Activated CD4-positive, alpha-beta T cell treated with anti-CD3 and anti-CD28 coated beads, Interleukin-2, amount 50 U/mL, for 48 hours (primary cell): Measurements from ENCODE around the gene TTLL12.
A peak's percentile ranks its signal among the peaks of the same experiment; 100 is the strongest.
"Not testable (repeated sequence)": the region's sequence is repeated elsewhere in the genome, so short reads cannot be mapped to it uniquely, and the experiment has no call there.

Source experiments
- DNase-seq, 2 experiments: peaks; one replicate each; pipeline ENCODE4 v3.0.0-alpha.2; 2020

The TTLL12 gene

DNA sequence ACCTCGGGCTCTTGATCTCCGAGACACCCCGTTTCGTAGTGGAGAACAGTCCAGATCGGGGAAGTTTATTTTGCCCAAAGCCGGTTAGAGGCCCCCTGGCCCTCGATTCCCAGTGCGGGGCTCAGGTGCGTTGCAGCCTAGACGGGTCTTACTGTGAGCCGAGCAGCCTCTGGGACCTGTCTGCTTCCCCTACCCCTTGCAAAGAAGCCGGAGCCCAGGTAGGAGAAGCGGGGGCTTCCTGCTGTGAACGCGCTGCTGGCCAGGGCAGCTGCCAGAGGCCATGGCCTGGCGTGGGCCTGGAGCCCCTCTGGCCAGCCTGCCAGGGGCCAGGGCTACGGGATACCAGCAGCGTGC lies 35.0 kb downstream of the TTLL12 start:
- peak; percentile 21 to 24 for DNase-seq

DNA sequence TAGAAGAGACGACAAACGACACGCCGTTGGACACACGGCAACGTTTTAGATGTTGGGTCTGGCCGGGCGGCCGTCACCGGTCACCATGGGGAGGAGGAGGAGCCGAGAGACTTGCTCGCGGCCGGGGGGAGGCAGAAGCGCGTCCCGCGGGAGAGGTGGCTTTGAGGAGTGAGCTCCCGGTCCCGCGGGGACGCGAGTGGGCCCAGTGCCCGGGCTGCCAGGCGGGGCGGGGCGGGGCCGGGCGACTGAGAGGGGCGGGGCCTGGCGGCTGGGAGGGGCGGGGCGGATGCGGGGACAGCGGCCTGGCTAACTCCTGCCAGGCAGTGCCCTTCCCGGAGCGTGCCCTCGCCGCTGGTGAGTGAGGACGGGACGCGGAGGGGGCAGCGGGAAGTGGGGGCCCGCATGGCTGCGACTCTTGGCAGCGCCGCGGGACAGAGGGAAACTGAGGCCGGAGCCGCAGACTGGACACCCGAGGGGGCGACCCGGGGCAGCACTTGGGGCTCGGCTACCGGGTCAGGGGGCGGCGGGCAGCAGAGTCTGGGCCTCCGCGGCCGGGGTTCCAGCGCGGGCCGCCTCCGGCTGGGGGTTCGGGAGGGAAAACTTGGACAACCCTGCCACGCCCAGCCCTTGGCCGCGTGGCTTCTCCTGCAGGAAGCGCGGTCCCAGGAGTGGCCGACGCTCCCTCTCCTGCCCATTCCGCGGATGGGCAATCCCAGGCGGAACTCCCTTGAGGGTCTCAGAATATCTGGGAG lies 35.5 kb downstream of the TTLL12 start, which contains the start of gene TSPO:
Gene TSPO (plus strand): TSS at position 309 of the 752 bp plus-strand sequence. CDS start 7,680 bp downstream, outside the sequence.
- peak; percentile 66 to 69 for DNase-seq

DNA sequence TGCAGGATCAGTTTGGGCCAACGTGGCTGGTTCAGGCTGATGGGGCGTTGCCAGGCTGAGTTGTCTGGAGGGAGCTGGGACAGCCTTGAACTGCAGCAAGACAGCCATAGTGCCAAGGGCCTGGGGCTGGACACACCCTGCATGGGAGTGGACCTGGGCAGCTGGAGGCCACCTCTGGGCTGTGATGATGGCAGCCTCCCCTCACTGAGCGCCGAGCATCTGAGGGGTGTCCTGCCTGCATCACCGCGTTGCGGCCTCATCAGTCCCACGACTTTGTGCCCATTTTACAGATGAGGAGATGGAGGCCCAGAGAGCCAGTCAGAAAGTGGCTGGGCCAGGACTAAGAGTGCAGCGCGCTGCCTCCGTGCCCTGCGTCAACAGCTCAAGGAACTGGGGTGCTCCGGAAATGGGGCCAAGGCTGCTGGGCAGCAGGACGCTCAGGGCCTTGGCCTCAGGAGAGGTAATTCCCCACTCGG lies 36.2 kb downstream of the TTLL12 start:
- no peak for DNase-seq

DNA sequence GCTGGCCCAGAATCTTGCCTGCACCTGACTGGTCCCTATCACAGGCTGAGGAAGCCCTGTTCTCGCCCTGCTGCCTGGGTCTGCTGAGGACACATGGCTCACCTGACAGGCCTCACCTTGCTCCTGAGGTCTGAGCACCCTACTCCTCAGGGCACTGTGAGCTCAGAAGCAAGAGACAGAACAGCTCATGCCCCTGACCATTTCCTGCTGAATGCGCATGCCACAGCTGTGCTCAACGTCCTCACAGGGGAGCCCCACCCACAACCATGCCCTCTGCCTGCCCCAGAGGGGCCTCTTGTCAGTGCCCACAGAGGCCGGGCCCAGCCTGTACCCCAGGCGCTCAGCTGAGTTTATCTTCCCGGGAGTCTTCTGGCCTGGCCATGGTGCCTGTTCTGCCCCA lies 38.4 kb downstream of the TTLL12 start:
- DNase-seq, result no peak

DNA sequence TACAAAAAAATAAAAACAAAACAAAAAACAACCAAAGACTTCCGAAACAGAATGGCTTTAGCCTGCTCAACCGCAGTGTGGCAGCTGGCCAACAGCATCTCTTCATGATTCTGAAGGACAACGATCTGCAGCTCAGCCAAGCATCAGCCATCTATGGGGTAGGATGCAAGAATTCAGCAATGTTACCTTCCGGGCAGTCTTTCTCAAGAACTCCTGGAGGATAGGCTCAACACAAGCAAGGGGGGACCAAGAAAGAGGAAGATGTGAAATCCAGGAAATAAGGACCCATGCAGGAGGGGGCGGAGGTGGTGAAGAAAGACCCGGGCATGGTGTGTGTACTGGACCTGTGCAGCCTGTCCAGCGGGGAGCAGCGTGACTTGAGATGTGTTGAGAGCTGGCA lies 39.1 kb downstream of the TTLL12 start:
- DNase-seq, result no peak

DNA sequence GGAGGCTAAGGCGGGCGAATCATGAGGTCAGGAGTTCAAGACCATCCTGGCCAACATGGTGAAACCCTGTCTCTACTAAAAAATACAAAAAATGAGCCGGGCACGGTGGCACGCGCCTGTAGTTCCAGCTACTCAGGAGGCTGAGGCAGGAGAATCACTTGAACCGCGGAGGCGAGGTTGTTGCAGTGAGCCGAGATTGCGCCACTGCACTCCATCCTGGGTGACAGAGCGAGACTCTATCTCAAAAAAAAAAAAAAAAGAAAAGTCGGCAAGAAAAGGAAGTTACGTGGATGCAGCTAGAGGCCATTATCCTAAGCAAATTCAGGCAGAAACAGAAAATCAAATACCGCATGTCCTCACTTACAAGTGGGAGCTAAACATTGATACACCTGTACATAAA lies 40.6 kb downstream of the TTLL12 start:
- DNase-seq, result not testable (repeated sequence)

DNA sequence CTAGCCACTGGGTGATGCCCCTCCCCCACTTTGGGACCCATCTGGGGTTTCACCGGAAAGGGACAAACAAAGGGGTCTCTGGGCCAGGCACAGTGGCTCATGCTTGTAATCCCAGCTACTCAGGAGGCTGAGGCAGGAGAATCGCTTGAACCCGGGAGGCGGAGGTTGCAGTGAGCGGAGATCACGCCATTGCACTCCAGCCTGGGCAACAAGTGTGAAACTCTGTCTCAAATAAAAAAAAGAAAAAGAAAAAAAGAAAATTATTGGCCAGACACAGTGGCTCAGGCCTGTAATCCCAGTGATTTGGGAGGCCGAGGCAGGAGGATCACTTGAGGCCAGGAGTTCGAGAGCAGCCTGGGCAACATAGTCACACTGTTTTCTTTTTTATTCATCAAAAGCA lies 41.6 kb downstream of the TTLL12 start:
- DNase-seq, result not testable (repeated sequence)

DNA sequence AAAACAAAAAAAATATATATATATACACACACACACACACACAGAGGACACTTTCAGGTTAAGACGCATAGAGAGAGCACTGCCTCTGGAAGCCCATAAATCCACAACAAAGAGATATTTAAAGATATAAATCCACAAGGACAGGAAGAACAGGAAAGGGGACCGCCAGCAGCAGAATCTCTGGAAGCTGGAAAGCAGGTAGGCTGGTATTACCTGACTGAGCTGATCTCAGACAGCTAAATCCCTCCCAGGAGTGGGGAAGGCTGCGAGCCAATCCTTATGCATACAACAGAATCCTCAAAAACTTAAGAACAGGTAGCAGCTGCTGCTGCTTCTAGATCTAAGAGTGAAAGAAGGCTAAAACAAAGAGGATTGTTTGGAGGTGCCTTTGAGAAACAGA lies 42.0 kb downstream of the TTLL12 start:
- DNase-seq, result no peak

DNA sequence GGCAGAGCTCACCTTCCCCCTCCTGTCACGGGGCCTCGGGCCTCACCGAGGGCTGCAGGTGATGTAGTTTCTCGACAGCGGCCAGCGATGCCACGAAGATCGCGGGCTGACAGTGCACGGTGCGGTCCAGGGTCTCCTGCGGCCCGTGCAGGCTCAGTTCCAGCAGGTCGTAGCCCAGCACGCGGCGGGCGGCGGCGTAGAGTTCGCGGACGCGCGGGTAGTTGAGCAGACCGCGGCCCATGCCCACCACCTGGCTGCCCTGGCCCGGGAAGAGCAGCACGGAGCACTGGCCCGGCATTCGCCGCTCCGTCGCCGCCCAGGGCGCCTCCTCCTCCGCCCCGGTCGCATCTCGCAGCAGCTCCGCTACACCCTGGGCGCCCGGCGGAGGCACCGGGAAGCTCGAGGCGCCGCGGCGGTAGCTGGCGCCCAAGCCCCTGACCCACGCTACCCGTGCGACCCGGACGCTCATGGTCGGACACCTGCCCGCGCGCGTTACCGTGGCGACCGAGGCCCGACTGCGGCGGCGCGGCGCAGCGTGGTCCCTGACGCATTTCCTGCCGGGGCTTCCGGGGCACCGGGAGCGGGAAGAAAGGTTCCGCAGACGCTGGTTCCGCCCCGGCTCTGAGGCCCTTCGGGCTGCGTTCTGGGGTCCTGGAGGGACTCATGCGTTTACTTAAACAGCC lies 43.9 kb downstream of the TTLL12 start, which contains the start of gene MCAT:
Gene MCAT (minus strand): TSS at position 519 of the 683 bp plus-strand sequence. CDS start 50 bp downstream, at position 469.
- peak; percentile 82 to 87 for DNase-seq

DNA sequence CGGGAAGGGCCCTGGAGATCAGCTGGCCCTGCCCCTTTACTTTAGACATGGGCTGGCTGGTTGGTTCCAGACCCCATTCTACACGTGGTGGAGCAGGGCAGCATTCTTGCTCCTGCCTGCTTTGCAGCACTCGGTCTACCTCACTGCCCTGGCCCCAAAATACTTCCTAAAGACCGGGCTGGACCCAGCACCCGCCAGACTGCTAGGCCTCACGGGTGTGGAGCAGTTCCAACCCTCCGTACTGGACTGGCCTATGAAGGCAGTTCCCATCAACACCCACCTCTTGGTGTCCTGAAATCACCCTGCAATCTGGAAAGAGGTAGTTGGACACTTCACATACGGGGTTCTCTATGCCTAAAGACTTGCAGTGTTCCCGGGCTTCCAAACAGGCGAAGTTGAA lies 50.1 kb downstream of the TTLL12 start:
- DNase-seq, result no peak

DNA sequence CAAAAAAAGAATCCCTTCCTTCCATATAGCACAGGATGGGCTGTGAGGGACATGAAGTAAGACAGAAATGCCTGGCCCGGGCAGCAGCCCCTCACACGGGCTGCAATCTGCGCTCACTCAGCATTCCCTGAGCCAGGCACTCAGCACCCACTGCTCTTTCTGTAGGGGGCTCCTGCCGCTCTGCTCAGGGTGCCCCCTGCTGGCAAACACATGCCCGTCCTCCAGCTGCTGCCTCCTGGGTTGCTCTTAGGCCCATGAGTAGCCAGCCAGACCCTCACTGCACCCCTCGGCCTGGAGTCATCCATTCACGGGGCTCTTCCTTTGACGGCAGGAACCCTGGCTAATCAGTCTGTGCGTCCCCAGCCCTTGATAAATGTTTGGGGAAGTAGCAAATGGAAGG lies 50.7 kb downstream of the TTLL12 start:
- peak; percentile 29 to 33 for DNase-seq

DNA sequence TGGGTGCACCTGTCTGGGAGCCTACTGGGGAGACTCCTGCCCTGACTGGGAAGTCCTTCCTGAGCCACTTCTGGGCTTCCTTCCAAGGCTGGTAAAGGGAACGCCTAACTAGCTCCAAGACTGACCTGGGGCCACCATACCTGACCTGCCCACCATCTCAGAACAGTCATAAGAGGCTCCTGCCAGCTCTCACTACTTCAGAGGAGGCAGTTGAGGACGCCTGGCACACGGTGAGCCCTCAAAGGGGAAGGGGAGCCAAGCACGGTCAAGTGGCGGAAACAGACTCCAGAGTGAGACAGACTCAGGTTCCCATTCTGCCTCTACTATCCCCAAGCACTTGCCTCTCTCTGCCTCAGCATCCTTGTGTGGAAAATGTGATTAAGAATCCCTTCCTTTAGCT lies 51.4 kb downstream of the TTLL12 start:
- no peak for DNase-seq

DNA sequence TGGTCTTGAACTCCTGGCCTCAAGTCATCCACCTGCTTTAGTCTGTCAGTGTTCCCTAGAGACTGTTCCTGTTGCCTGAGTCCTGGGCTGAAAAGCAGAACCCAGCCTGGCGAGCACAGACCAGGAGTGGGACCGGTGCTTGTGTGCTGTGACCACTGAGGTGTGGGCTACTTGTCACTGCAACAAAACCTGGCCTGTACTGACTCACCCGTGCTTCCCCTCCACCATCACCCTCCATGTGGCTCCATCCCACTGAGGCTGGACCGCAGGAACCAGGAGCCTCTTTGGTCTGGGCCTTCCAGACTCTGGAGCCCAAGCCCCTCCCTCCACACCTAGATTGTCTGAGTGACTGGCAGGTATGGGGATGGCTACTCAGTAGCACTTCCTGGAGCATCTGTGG lies 52.4 kb downstream of the TTLL12 start:
- no peak for DNase-seq

DNA sequence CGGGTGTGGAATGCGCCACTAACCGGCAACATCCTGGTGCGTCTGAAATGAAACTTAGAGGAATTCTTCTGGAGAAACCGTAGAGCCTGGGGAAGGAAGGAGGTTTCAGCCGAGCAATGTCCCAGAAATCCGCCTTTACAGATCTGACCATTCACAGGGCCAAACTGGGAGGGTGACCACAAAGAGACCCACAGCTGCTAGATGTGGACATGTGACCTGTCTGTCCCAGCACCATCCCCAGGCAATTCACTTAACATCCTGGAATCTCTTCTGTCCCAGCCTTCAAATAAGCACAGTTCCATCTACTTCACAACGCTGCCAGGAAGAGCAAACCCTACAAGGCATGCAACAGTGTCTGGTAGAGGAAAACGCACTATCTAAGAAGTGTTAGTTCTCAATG lies 53.5 kb downstream of the TTLL12 start:
- no peak for DNase-seq

DNA sequence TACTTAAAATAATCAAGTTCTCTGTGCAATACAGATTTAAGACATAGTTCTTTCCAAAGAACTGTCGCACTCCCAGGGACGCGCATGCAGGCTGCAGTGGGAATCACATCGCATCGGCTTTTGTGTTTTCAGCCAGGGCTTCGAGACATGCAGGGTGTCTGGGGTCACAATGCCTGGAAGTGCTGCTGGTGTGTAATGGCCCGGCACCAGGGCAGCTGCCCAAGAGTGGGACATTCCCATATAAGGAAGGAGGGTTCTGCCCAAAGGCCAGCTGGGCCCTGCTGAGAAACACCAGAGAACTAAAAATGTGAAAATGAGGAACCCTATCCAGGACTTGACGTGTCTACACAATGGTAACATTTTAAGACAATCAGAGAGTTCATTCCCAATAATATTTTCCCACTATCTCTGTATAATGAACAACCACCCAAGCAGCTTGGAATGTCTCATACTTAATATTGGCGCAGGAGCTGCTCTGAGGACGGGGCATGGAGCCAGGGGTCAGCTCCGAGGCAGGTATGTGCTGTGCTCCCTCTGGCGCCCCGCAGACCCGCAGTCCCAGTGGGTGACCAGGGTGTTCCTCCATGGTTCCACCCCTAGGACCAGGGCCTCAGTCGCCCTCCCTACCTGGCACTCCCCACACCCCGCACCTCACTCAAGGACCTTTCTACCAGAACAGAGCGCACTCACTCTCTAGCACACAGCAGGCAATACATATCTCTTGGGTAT lies 55.0 kb downstream of the TTLL12 start:
- no peak for DNase-seq

DNA sequence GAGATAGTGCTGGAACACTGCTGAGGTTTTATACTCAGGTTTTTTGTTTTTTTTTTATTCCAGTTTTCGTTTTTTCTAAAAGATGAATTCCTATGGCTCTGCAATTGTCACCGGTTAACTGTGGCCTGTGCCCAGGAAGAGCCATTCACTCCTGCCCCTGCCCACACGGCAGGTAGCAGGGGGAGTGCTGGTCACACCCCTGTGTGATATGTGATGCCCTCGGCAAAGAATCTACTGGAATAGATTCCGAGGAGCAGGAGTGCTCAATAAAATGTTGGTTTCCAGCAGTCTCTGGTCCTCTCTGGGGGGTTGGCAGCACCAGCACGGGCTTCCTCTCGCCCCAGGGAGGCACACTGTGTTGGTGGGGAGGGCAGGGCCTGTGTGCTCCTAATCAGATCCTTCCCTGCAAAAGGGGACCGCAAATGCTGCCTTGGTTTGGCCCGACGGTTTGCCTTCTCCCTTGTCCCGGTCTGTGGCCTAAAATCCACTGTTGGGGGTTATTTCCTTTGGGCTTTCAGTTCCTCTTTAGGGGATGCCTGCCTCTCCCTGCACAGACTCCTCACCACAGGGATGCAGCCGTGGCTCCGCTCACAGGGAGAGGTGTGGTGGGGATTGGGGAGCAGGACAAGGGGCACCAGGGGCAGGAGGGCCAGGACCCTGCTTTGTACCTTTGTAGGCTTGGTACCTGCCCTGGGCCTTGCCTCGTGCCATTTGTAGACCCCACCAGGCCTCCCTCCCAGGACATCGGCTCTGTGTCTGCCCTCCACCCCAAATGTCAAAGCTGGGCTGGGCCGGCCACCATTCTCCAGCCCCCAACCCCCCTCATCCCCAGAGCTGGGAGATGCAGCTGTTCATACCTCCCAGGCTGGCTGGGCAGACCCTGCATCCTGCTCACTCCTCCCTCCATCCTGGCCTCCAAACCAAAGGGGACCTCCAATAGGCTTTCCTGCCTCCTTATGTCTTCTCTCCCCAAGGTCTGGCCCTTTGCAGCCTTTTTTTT lies 57.2 kb downstream of the TTLL12 start:
- no peak for DNase-seq

DNA sequence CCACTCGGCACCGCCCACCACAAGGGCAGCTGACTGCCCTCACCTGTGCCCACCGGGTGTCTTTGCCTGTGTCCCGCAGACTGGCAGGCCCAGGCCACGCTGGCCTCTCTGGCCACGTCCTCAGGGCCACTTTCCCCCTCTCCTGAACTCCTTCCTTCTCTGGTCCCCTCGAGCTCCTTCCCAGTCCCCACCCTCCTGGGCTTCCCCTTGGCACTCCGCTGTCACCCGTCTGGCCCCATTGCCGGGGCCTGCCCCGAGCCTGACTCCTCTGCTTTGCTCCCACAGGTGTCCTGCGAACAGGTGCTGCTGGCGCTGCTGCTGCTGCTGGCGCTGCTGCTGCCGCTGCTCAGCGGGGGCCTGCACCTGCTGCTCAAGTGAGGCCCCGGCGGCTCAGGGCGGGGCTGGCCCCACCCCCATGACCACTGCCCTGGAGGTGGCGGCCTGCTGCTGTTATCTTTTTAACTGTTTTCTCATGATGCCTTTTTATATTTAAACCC lies 58.0 kb downstream of the TTLL12 start:
- DNase-seq, result no peak

DNA sequence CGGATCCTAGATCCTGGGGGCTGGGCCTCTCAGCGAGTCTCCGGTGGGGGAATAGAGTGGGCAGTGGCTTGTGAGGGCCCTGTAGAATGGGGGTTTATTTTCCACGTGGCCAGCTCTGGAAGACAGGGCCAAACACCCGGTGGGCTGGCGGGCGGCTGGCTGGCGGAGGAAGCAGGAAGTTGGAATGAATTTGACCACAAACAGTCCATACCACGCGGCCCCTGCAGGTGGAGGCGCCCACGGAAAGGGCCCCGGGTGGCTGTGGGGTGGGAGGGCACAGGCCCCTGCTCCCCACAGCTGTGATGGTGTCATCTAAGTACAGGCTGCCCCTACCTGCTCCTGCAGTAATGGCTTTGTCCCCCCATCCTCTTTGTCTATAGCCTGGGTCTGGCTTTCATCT lies 58.8 kb downstream of the TTLL12 start:
- DNase-seq, result no peak

DNA sequence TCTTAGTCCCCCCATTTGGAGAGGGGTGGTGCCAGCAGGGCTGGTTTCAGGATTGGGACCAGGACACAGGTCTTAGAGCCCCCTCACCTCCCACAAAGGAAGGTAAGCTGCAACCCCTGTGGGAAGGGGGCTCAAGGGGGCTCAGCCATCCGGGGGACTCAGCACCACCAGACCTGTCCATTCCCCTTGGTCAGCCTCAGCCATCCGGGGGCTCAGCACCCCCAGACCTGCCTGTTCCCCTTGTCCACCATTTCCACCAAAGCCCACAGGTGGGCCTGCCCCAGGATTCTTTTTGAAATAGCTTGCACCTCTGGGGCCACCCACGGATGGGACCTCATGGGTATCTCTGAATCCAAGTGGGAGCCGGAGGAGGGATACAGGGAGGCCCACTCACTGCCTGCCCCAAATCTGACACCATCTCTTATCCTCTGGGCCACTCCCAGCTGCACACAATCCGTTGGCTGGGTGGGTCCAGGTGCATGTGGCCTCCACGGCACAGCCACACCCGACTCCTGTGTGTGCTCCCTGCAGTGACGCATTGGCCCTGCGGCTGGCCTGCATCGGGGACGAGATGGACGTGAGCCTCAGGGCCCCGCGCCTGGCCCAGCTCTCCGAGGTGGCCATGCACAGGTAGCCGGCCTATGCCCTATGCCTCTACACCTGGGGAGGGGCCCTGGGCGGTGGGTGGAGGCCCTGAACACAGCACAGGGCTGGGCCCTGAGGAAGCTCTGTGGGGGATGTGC lies 59.6 kb downstream of the TTLL12 start:
- DNase-seq, result no peak

DNA sequence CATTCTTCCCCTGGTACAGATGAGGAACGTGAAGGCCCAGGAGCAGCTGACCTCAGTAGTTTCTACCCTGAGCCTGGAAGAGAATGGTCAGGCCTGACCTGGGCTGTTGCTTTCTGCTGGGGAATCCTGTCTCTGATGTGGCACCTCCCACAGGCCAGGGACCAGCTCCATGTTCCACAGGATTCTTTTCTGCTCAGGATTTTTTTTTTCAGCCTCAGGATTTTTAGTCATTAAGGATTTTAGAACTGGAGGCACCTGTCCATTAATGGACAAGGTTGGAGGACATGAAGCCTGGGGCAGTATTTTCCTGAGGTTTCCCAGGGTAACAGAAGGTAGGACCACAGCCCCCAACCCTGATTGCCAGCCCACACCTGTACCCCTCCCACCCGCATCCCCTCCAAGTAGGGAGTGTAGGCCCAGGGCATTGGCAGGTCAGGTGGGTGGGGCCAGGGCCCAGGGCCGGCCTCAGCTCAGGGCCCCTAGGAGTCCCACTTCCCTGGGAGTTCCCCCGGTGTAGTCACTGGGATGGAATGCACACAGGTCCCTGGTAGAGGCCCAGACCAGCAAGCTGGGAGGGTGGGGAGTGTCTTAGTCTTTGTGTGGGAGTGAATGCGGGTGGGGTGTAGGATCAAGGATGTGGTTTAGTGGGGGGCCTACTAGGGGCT lies 60.3 kb downstream of the TTLL12 start:
- no peak for DNase-seq

DNA sequence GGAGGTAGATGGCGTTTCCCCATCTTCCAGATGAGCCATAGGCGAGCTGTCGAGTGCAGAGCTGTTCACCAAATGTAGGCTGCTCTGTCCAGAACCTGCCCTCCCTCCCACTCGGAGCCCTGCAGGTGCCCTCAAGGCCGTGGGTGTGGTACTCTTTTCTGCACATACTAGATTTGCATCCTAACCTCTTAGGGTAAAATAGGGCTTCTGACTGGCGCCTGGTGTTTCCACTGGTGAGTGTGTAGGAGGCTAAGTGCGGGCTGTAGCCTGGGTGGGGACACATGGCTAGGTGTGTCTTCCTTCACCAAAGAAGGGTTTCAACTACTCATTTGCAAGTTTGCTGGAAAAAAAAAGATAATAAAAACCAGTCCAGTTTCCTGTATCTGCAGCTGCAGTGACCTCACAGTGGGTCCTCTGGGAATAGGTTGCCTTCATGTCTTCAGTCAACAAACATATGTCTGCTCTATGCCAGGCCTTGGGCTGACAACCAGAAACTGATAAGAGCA lies 67.9 kb downstream of the TTLL12 start:
- no peak for DNase-seq
